Measurements from ENCODE around the gene PNPO. TPM values are rescaled to one million over a fixed set of nuclear protein-coding genes. Genes with fewer than 3 reads are reported as not detected.
A peak's percentile ranks its signal among the peaks of the same experiment; 100 is the strongest.
"Not testable (repeated sequence)": the region's sequence is repeated elsewhere in the genome, so short reads cannot be mapped to it uniquely, and the experiment has no call there.

The PNPO gene
- total RNA-seq, 1 donor from 2014 or later, result 9.1 TPM

GRCh38 chr17:47931848-47932247, 9.5 kb upstream of the PNPO start:
- DNase-seq (ENCODE audit: low spot score), result no peak
- H3F3A ChIP-seq (ENCODE audit: low read depth), result no peaks in the 10 kb centered on the region
- Mint-ChIP-seq H3K27ac (peak overlapping the region; percentile 3), H3K4me1 (no peaks in the 10 kb centered on the region), H3K9me3 (no peaks in the 10 kb centered on the region), H3K4me3 (no peak overlapping the region), H3K27me3 (ENCODE audit: insufficient read depth, low read depth) (peaks cover 4% of the 10 kb centered on the region), H3K36me3 (peaks cover 6% of the 10 kb centered on the region)
- H3K27ac ChIP-seq, result no peak overlapping the region
- H2AFZ ChIP-seq (replicated peaks), result no peak overlapping the region
- H3K4me2 ChIP-seq, result no peak overlapping the region
- H4K20me1 ChIP-seq (ENCODE audit: low read depth), result no peaks in the 10 kb centered on the region
- H3K9me3 ChIP-seq (ENCODE audit: low read depth), result no peaks in the 10 kb centered on the region
- H3K27me3 ChIP-seq, result no peaks in the 10 kb centered on the region
- no peaks in the 10 kb centered on the region for H3K36me3 ChIP-seq
- H3K9ac ChIP-seq, result no peak overlapping the region
- H3K79me2 ChIP-seq (ENCODE audit: low read depth), result no peaks in the 10 kb centered on the region
- no peak overlapping the region for H3K4me3 ChIP-seq
- H3K4me1 ChIP-seq, result no peaks in the 10 kb centered on the region
- TF ChIP-seq EZH2 (IDR thresholded peaks at IDR 0.05), result no peak
- TF ChIP-seq CTCF (IDR thresholded peaks at IDR 0.05), result no peak
- TF ChIP-seq EZH2phosphoT487 (IDR thresholded peaks at IDR 0.05), result no peak

- Histone ChIP-seq H3F3A (ENCODE audit: low read depth) (no peaks in the 10 kb centered on the region), H3K9me3 (ENCODE audit: low read depth) (no peaks in the 10 kb centered on the region), H4K20me1 (ENCODE audit: low read depth) (no peaks in the 10 kb centered on the region), H3K36me3 (no peaks in the 10 kb centered on the region), H3K27me3 (no peaks in the 10 kb centered on the region), H3K79me2 (ENCODE audit: low read depth) (no peaks in the 10 kb centered on the region), H2AFZ (replicated peaks) (no peak overlapping the region), H3K4me2 (no peak overlapping the region), H3K4me3 (no peak overlapping the region), H3K27ac (no peak overlapping the region), H3K4me1 (no peaks in the 10 kb centered on the region), H3K9ac (no peak overlapping the region)
- no peak for TF ChIP-seq CTCF (IDR thresholded peaks at IDR 0.05)
- no peak for TF ChIP-seq EZH2phosphoT487 (IDR thresholded peaks at IDR 0.05)
- no peak for TF ChIP-seq EZH2 (IDR thresholded peaks at IDR 0.05)
- Mint-ChIP-seq H3K36me3 (no peaks in the 10 kb centered on the region), H3K4me3 (no peak overlapping the region), H3K9me3 (no peaks in the 10 kb centered on the region), H3K27me3 (ENCODE audit: insufficient read depth, low read depth) (peaks cover 4% of the 10 kb centered on the region), H3K4me1 (no peaks in the 10 kb centered on the region), H3K27ac (peak overlapping the region; percentile 8)
- no peak for DNase-seq (ENCODE audit: low spot score)
Measured at GRCh38 chr17:47934856-47935255, 6.5 kb upstream of the PNPO start.

GRCh38 chr17:47935468-47935867, 5.9 kb upstream of the PNPO start:
- H3K27ac ChIP-seq; H3K27ac Mint-ChIP-seq; H3K4me1 Mint-ChIP-seq; H4K20me1 ChIP-seq (ENCODE audit: low read depth); DNase-seq (ENCODE audit: low spot score); H2AFZ ChIP-seq (replicated peaks); H3K9ac ChIP-seq; H3K27me3 ChIP-seq; H3K4me3 ChIP-seq; H3K36me3 Mint-ChIP-seq; H3K4me3 Mint-ChIP-seq; H3K27me3 Mint-ChIP-seq (ENCODE audit: insufficient read depth, low read depth); H3K4me1 ChIP-seq; H3K4me2 ChIP-seq; H3K79me2 ChIP-seq (ENCODE audit: low read depth); H3F3A ChIP-seq (ENCODE audit: low read depth); H3K9me3 ChIP-seq (ENCODE audit: low read depth); H3K9me3 Mint-ChIP-seq; H3K36me3 ChIP-seq: not testable (repeated sequence)

DNA sequence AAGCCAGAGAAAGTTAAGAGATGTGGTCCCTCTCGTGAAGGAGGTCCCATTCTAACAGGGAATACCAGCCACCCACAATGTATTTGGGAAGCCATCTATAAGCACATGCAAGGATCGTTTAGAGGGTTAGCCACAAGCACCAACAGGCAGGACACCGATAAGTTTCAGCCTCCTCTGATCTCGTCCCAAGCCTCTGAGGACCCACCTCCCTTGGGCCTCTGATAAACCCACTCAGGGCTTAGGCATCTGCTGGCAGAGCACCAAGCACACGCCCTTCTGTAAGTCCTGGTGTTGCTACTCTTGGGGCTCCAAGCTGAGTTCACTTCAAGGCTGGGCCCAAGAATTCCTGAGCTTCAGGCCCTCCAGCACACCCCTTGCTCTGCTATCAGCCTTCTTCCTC, 5.4 kb upstream of the PNPO start:
- no peaks in the 10 kb centered on the region for H4K20me1 ChIP-seq (ENCODE audit: low read depth)
- no peak overlapping the region for H3K9ac ChIP-seq
- Mint-ChIP-seq H3K4me3 (no peak overlapping the region), H3K36me3 (no peaks in the 10 kb centered on the region), H3K9me3 (no peaks in the 10 kb centered on the region), H3K27me3 (ENCODE audit: insufficient read depth, low read depth) (peaks cover 4% of the 10 kb centered on the region), H3K4me1 (no peaks in the 10 kb centered on the region), H3K27ac (no peak overlapping the region)
- no peaks in the 10 kb centered on the region for H3K36me3 ChIP-seq
- H2AFZ ChIP-seq (replicated peaks), result no peak overlapping the region
- no peaks in the 10 kb centered on the region for H3K4me1 ChIP-seq
- H3F3A ChIP-seq (ENCODE audit: low read depth), result no peaks in the 10 kb centered on the region
- H3K79me2 ChIP-seq (ENCODE audit: low read depth), result no peaks in the 10 kb centered on the region
- TF ChIP-seq EZH2 (IDR thresholded peaks at IDR 0.05) (no peak), EZH2phosphoT487 (IDR thresholded peaks at IDR 0.05) (no peak), CTCF (IDR thresholded peaks at IDR 0.05) (no peak)
- peaks cover 9% of the 10 kb centered on the region for H3K27me3 ChIP-seq
- no peak overlapping the region for H3K4me2 ChIP-seq
- no peak overlapping the region for H3K27ac ChIP-seq
- no peak overlapping the region for H3K4me3 ChIP-seq
- no peaks in the 10 kb centered on the region for H3K9me3 ChIP-seq (ENCODE audit: low read depth)
- no peak for DNase-seq (ENCODE audit: low spot score)
